Measurements from ENCODE around the gene TRMU. TPM values are rescaled to one million over a fixed set of nuclear protein-coding genes. Genes with fewer than 3 reads are reported as not detected.
A peak's percentile ranks its signal among the peaks of the same experiment; 100 is the strongest.

Gene TRMU
- total RNA-seq, 4 donors from 2014 or later = 9.1 to 14.4 (median 13.0) TPM

- DNase-seq (no peak), ATAC-seq (no peak)
- intact Hi-C loops (cut with DNase I; ENCODE audit: low total_unique reads) = no loop called here
- in situ Hi-C loops (cut with MboI; ENCODE audit: low sequenced_read_pairs in 4 of 4) = loop anchor here in 1 of 4 donors (25.0 kb wide), 1 partner anchor 157 kb away; the partner anchor contains the start of gene CELSR1
- Histone ChIP-seq H3K9me3 (no peaks in the 10 kb centered on the region), H3K4me1 (no peaks in the 10 kb centered on the region), H3K4me3 (no peak overlapping the region), H3K27me3 (no peaks in the 10 kb centered on the region), H3K36me3 (no peaks in the 10 kb centered on the region), H3K27ac (no peak overlapping the region)
- TF ChIP-seq CTCF (IDR thresholded peaks at IDR 0.05 in 4 of 5, conservative IDR thresholded peaks at IDR 0.05 in 1 of 5) (no peak), POLR2A (IDR thresholded peaks at IDR 0.05) (no peak)
Observed at GRCh38 chr22:46380069-46380468, 44.6 kb downstream of the TRMU start.

GRCh38 chr22:46380581-46380980 is 45.1 kb downstream of the TRMU start:
- Histone ChIP-seq H3K4me3 (no peak overlapping the region), H3K27me3 (no peaks in the 10 kb centered on the region), H3K4me1 (no peaks in the 10 kb centered on the region), H3K36me3 (no peaks in the 10 kb centered on the region), H3K9me3 (no peaks in the 10 kb centered on the region), H3K27ac (no peak overlapping the region)
- no peak for TF ChIP-seq CTCF (IDR thresholded peaks at IDR 0.05 in 4 of 5, conservative IDR thresholded peaks at IDR 0.05 in 1 of 5)
- TF ChIP-seq POLR2A (IDR thresholded peaks at IDR 0.05) = no peak
- intact Hi-C loops (cut with DNase I; ENCODE audit: low total_unique reads) (no loop called here), in situ Hi-C loops (cut with MboI; ENCODE audit: low sequenced_read_pairs in 4 of 4) (loop anchor here in 1 of 4 donors (25.0 kb wide), 1 partner anchor 157 kb away; the partner anchor contains the start of gene CELSR1)
- ATAC-seq (no peak), DNase-seq (no peak)

- H3K4me3 ChIP-seq = no peak overlapping the region
- TF ChIP-seq CTCF (IDR thresholded peaks at IDR 0.05 in 4 of 5, conservative IDR thresholded peaks at IDR 0.05 in 1 of 5) = no peak
- TF ChIP-seq POLR2A (IDR thresholded peaks at IDR 0.05) = no peak
- ATAC-seq = peak in 1 of 2 donors; percentile 55
- in situ Hi-C loops (cut with MboI; ENCODE audit: low sequenced_read_pairs in 4 of 4) (loop anchor here in 1 of 4 donors (25.0 kb wide), 1 partner anchor 156 kb away; the partner anchor contains the start of gene CELSR1), intact Hi-C loops (cut with DNase I; ENCODE audit: low total_unique reads) (no loop called here)
- no peaks in the 10 kb centered on the region for H3K36me3 ChIP-seq
- H3K27me3 ChIP-seq = no peaks in the 10 kb centered on the region
- DNase-seq = no peak
- H3K4me1 ChIP-seq = no peaks in the 10 kb centered on the region
- H3K27ac ChIP-seq = no peak overlapping the region
- H3K9me3 ChIP-seq = no peaks in the 10 kb centered on the region
Observed at GRCh38 chr22:46381142-46381541, 45.6 kb downstream of the TRMU start.

- Histone ChIP-seq H3K36me3 (no peaks in the 10 kb centered on the region), H3K27ac (no peak overlapping the region), H3K4me3 (no peak overlapping the region), H3K9me3 (no peaks in the 10 kb centered on the region), H3K27me3 (no peaks in the 10 kb centered on the region), H3K4me1 (no peaks in the 10 kb centered on the region)
- DNase-seq = no peak
- intact Hi-C loops (cut with DNase I; ENCODE audit: low total_unique reads) (no loop called here), in situ Hi-C loops (cut with MboI; ENCODE audit: low sequenced_read_pairs in 4 of 4) (loop anchor here in 1 of 4 donors (25.0 kb wide), 1 partner anchor 156 kb away; the partner anchor contains the start of gene CELSR1)
- no peak for TF ChIP-seq CTCF (IDR thresholded peaks at IDR 0.05 in 4 of 5, conservative IDR thresholded peaks at IDR 0.05 in 1 of 5)
- TF ChIP-seq POLR2A (IDR thresholded peaks at IDR 0.05) = no peak
- no peak for ATAC-seq
Observed at GRCh38 chr22:46381731-46382130, 46.2 kb downstream of the TRMU start.

GRCh38 chr22:46382524-46382923 is 47.0 kb downstream of the TRMU start:
- no peaks in the 10 kb centered on the region for H3K36me3 ChIP-seq
- no peak for ATAC-seq
- intact Hi-C loops (cut with DNase I; ENCODE audit: low total_unique reads) = no loop called here

More at GRCh38 chr22:46382524-46382923, 47.0 kb downstream of the TRMU start:
- Histone ChIP-seq H3K27ac (no peak overlapping the region), H3K27me3 (no peaks in the 10 kb centered on the region), H3K4me3 (no peak overlapping the region), H3K9me3 (no peaks in the 10 kb centered on the region), H3K4me1 (no peaks in the 10 kb centered on the region)
- TF ChIP-seq POLR2A (IDR thresholded peaks at IDR 0.05) (no peak), CTCF (IDR thresholded peaks at IDR 0.05 in 4 of 5, conservative IDR thresholded peaks at IDR 0.05 in 1 of 5) (no peak)
- in situ Hi-C loops (cut with MboI; ENCODE audit: low sequenced_read_pairs in 4 of 4) = loop anchor here in 1 of 4 donors (25.0 kb wide), 1 partner anchor 155 kb away; the partner anchor contains the start of gene CELSR1
- no peak for DNase-seq

Data from gastrocnemius medialis (tissue), 4 donors.